Hematopoietic multipotent progenitor cell (in vitro differentiated cells): ENCODE results near the gene TMEM163. TPM values are rescaled to one million over a fixed set of nuclear protein-coding genes. Genes with fewer than 3 reads are reported as not detected.
"Not testable (repeated sequence)": the region's sequence is repeated elsewhere in the genome, so short reads cannot be mapped to it uniquely, and the experiment has no call there.

Source experiments
- DNase-seq, 3 donors: peaks; one replicate each; pipeline ENCODE4 v3.0.0-alpha.2; 2011 to 2015; ENCODE audit warnings: low read depth in 2 of 3, low spot score in 2 of 3
- total RNA-seq: library from RNA; depleted of rRNA; stranded (reverse); fragments of >200 nt; gene quantifications from one replicate; pipeline ENCODE4 v1.2.3, GENCODE V29; 2012

The TMEM163 gene
- total RNA-seq, 1 donor = 17.2 TPM

- DNase-seq = no peak
Measured at GRCh38 chr2:134724341-134724740, 5.5 kb upstream of the TMEM163 start.

- DNase-seq = not testable (repeated sequence)
Measured at GRCh38 chr2:134723742-134724141, 4.9 kb upstream of the TMEM163 start.

GRCh38 chr2:134722728-134723127 lies 3.9 kb upstream of the TMEM163 start:
- no peak for DNase-seq

GRCh38 chr2:134721596-134721995 lies 2.8 kb upstream of the TMEM163 start:
- no peak for DNase-seq

- peak in 2 of 3 donors; percentile 40 to 45 for DNase-seq
Measured at GRCh38 chr2:134718023-134718816, 580 bp downstream of the TMEM163 start.

GRCh38 chr2:134717286-134718022 lies 1.3 kb downstream of the TMEM163 start:
- no peak for DNase-seq

- DNase-seq = no peak
Measured at GRCh38 chr2:134716721-134717243, 2.0 kb downstream of the TMEM163 start.

GRCh38 chr2:134715932-134716643 lies 2.7 kb downstream of the TMEM163 start:
- no peak for DNase-seq

GRCh38 chr2:134714228-134714627 lies 4.6 kb downstream of the TMEM163 start:
- DNase-seq = no peak

- no peak for DNase-seq
Measured at GRCh38 chr2:134713606-134714005, 5.2 kb downstream of the TMEM163 start.

- DNase-seq = peak in 2 of 3 donors; percentile 32 to 42
Measured at GRCh38 chr2:134713176-134713575, 5.6 kb downstream of the TMEM163 start.

- peak in 2 of 3 donors; percentile 41 to 61 for DNase-seq
Measured at GRCh38 chr2:134712736-134713135, 6.1 kb downstream of the TMEM163 start.

- DNase-seq = peak in 2 of 3 donors; percentile 34 to 35
Measured at GRCh38 chr2:134712299-134712698, 6.5 kb downstream of the TMEM163 start.

GRCh38 chr2:134711692-134712091 lies 7.1 kb downstream of the TMEM163 start:
- no peak for DNase-seq

- DNase-seq = no peak
Measured at GRCh38 chr2:134707330-134707676, 11.5 kb downstream of the TMEM163 start.

- DNase-seq = peak in 2 of 3 donors; percentile 51 to 61
Measured at GRCh38 chr2:134706587-134707329, 12.0 kb downstream of the TMEM163 start.

- no peak for DNase-seq
Measured at GRCh38 chr2:134705861-134706586, 12.8 kb downstream of the TMEM163 start.

GRCh38 chr2:134704173-134704572 lies 14.6 kb downstream of the TMEM163 start:
- no peak for DNase-seq

GRCh38 chr2:134703426-134703825 lies 15.4 kb downstream of the TMEM163 start:
- DNase-seq = peak in 1 of 3 donors; percentile 38

- no peak for DNase-seq
Measured at GRCh38 chr2:134700730-134701129, 18.1 kb downstream of the TMEM163 start.
